AG09319 (cell line): ENCODE data around the gene TMEM179B.

Experiments used
- DNase-seq: peaks from one replicate; pipeline ENCODE4 v3.0.0-alpha.2; 2010; ENCODE audit warnings: low read depth; ENCODE audit errors: extremely low read depth
- TF ChIP-seq, protein P1 (sequence below): IDR thresholded peaks from 2 replicates; pipeline ENCODE4 v1.5.1; 2011; ENCODE audit warnings: low read depth, mild to moderate bottlenecking, inconsistent platforms, low read length, moderate library complexity

The TMEM179B gene

DNA sequence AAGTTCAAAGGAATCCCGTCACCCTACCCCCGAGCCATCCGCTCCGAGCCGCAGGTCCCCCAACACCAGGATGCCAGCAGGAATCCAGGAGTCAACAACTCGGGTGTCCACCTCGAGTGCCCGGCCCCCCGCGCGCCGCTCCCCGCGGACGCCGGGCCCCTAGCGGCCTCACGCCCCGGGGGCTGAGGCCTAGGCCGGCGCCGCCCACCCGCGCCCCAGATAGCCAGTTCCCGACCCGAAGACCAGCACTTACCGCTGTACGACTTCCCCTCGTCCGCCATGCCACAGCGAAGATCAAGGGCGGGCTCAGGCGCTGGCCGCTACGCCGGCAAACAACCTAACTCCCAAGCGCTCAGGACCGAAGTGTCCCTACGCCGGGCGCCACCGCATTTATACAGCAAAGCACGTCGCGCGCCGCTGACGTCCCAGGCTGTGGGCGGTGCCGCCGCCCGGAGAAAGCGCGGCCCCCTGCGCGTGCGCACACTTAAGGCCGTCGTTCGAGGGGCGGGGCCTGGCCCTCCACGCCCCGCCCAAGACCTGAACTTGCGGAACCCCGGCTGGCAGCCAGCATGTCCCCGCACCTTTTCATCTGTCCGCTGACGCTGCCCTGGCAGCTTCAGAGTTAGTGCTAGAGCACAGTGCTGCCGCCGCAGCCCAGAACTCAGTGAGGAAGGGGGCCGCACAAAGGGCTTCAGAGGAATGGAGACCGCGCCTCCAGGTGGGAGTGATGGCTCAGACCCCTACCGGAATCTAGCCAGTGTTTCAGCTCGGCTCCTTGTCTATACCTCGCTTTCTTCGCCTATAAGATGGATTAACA, 18.1 kb downstream of the TMEM179B start, which contains the start of gene NXF1:
Gene NXF1 (minus strand): TSS at position 365 of the 817 bp plus-strand sequence. CDS start 84 bp downstream, at position 281.
- TF ChIP-seq, protein P1, sequence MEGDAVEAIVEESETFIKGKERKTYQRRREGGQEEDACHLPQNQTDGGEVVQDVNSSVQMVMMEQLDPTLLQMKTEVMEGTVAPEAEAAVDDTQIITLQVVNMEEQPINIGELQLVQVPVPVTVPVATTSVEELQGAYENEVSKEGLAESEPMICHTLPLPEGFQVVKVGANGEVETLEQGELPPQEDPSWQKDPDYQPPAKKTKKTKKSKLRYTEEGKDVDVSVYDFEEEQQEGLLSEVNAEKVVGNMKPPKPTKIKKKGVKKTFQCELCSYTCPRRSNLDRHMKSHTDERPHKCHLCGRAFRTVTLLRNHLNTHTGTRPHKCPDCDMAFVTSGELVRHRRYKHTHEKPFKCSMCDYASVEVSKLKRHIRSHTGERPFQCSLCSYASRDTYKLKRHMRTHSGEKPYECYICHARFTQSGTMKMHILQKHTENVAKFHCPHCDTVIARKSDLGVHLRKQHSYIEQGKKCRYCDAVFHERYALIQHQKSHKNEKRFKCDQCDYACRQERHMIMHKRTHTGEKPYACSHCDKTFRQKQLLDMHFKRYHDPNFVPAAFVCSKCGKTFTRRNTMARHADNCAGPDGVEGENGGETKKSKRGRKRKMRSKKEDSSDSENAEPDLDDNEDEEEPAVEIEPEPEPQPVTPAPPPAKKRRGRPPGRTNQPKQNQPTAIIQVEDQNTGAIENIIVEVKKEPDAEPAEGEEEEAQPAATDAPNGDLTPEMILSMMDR: no peak
- peak; percentile 90 for DNase-seq

DNA sequence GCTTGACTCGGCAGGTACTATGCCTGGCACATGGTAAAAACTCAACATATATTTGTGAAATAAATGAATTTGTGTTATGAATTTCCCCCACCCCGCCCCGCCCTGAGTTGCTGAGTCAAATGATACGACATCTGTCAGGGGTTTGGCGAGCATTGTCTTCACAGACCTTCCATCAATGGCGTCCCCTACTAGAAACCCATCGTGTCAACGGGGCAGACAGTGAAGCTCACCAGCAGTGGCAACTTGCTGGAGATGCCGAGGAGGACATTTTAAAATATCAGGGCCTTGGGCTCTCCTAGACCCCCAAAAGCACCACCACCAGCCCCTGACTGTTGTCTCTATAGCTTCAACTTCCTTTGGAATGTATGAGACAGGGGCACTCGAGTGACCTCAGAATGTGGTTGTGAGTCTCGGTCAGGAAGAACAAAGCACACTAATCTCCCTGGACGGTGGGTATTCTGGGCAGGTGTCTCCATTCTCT, 18.8 kb downstream of the TMEM179B start:
- TF ChIP-seq, protein P1: no peak
- DNase-seq: no peak

GRCh38 chr11:62806611-62807121, 19.5 kb downstream of the TMEM179B start:
- no peak for DNase-seq

DNA sequence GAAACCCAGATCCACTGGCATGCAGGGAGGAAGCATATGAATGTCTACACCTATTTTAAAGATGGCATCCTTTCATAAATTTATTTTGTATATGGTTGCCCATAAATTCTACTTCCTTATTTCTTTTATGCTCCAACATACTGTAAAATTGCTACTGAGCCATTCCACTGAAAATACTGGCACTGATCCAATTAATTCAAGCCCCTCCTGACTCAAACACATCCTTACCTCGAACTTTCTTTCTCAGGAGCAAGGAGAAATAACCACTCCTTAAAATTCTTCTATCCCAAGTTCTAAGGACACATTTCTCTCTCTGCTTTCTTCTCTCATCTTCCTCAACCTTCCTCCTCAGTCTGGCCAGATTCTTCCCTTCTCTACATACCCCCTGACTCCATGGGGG, 23.5 kb downstream of the TMEM179B start:
- TF ChIP-seq, protein P1: no peak
- DNase-seq: no peak

More at GRCh38 chr11:62806611-62807121, 19.5 kb downstream of the TMEM179B start:
- TF ChIP-seq, protein P1: no peak

- TF ChIP-seq, protein P1: no peak
- no peak for DNase-seq
Measured at GRCh38 chr11:62811659-62812058, 24.5 kb downstream of the TMEM179B start.

DNA sequence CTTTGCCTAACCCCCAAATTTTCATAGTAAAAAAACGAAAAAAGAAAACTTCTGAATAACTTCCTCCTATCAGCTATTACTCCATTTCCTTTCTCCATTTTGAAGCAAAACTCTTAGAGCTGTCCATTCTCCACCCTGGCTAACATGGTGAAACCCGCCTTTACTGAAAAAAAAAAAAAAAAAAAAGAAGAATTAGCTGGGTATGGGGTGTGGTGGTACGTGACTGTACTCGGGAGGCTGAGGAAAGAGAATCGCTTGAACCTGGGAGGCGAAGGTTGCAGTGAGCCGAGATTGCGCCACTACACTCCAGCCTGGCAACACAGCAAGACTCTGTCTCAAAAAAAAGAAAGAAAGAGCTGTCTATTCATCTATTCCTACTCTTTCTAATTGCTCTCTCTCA, 29.4 kb downstream of the TMEM179B start:
- no peak for DNase-seq
- TF ChIP-seq, protein P1: no peak

GRCh38 chr11:62817129-62817528, 29.9 kb downstream of the TMEM179B start:
- DNase-seq: no peak

More at GRCh38 chr11:62817129-62817528, 29.9 kb downstream of the TMEM179B start:
- TF ChIP-seq, protein P1: no peak
